Adrenal gland (tissue), 5 donors: ENCODE measurements around the gene CFAP210.

Source experiments
- CTCF ChIP-seq, 6 experiments: fragments of 450-650 bp in 4 of 6; fragments of 200-600 bp in 2 of 6; sonication (generic) in 1 of 6; IDR thresholded peaks; 1 replicate in 5 of 6; 2 replicates in 1 of 6; pipeline versions ENCODE4 v1.5.1 to v1.8.0; 2016 to 2021; ENCODE audit warnings: antibody characterized with exemption in 6 of 6, mild to moderate bottlenecking in 2 of 6, moderate library complexity in 1 of 6
- POLR2A ChIP-seq, 2 donors: fragments of 450-650 bp; IDR thresholded peaks; one replicate each; pipeline ENCODE4 v1.6.1; 2017; ENCODE audit warnings: antibody characterized with exemption in 2 of 2, mild to moderate bottlenecking in 2 of 2, moderate library complexity in 1 of 2
- donor health status: DM: no; HTN: no; CAD: no.

DNA sequence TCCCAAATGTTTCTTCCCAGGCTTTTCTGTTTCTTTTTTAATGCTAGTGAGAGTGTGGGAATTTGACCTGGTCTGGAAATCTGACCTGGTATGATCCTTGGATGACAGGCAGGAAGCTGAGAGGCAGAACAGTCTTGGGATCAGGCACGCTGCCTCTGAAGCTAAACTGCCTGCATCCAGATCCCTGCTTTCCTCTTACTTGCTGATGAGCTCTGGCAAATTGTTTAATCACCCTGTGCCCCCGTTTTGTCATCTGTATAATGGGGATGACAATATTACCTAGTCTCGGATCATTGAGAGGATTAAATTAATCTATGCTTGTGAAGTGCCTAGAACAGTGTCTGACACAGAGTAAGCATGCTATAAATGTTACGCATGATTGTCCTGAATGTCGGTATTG lies 42.7 kb upstream of the CFAP210 start:
- TF ChIP-seq CTCF (IDR thresholded peaks at IDR 0.05) (no peak), POLR2A (IDR thresholded peaks at IDR 0.05) (no peak)
